H1 (cell line): ENCODE data around the gene OSBPL5. TPM values are rescaled to one million over a fixed set of nuclear protein-coding genes. Genes with fewer than 3 reads are reported as not detected.

Experiments used
- CTCF ChIA-PET: fragments of 300-600 bp; sonication (Branson Sonifier 250); formaldehyde crosslinking; loops from one replicate; lab custom pipeline; 2021; ENCODE audit not compliant: partially characterized antibody; lab: Charles Lee
- POLR2A ChIA-PET: fragments of 300-600 bp; sonication (Branson Sonifier 250); formaldehyde crosslinking; loops from one replicate; lab custom pipeline; 2021; ENCODE audit warnings: inconsistent platforms; ENCODE audit not compliant: partially characterized antibody; lab: Charles Lee
- DNase-seq, 2 experiments: peaks; one replicate each; pipeline versions ENCODE4 v3.0.0 to v3.0.0-alpha.2; 2010 to 2022; ENCODE audit warnings: low spot score in 2 of 2, low read depth in 1 of 2, mixed read lengths in 1 of 2
- FAIRE-seq: peaks from 2 replicates; lab custom pipeline; 2011; peaks lifted over from hg19 to GRCh38; lab: Jason Lieb, UNC
- H2AFZ ChIP-seq: 2 replicates; pipeline ENCODE4 v1.8.1; 2012; ENCODE audit warnings: low read length, inconsistent platforms
- H2AK5ac ChIP-seq: 2 replicates; pipeline ENCODE4 v1.6.1; 2013; ENCODE audit warnings: low read depth, low read length
- H2BK120ac ChIP-seq: replicated peaks from 2 replicates; pipeline ENCODE3; 2013; ENCODE audit warnings: low read depth, low read length, inconsistent platforms
- H2BK12ac ChIP-seq: 2 replicates; pipeline ENCODE4 v1.6.1; 2013; ENCODE audit warnings: low read depth, low read length
- H2BK15ac ChIP-seq: 2 replicates; pipeline ENCODE4 v1.6.1; 2013; ENCODE audit warnings: low read length
- H2BK20ac ChIP-seq: 2 replicates; pipeline ENCODE4 v1.6.1; 2013; ENCODE audit warnings: low read length
- H2BK5ac ChIP-seq: 2 replicates; pipeline ENCODE4 v1.6.1; 2013; ENCODE audit warnings: low read depth, low read length
- H3K14ac ChIP-seq: 2 replicates; pipeline ENCODE4 v1.6.1; 2013; ENCODE audit warnings: inconsistent platforms; ENCODE audit not compliant: insufficient read length
- H3K18ac ChIP-seq: 2 replicates; pipeline ENCODE4 v1.6.1; 2013; ENCODE audit warnings: low read length; ENCODE audit errors: extremely low read depth
- H3K23ac ChIP-seq: 2 replicates; pipeline ENCODE4 v1.6.1; 2013; ENCODE audit warnings: inconsistent platforms; ENCODE audit not compliant: insufficient read length
- H3K23me2 ChIP-seq: 2 replicates; pipeline ENCODE4 v1.6.1; 2013; ENCODE audit warnings: low read depth, low read length
- H3K27ac ChIP-seq: 2 replicates; pipeline ENCODE4 v1.6.1; 2011; ENCODE audit warnings: low read depth, low read length, inconsistent platforms
- H3K27me3 ChIP-seq, 4 experiments: replicated peaks in 1 of 4; 1 replicate in 1 of 4; 2 replicates in 3 of 4; pipeline versions ENCODE4 v1.6.1 to v1.8.1; 2011 to 2013; ENCODE audit warnings: low read length in 3 of 4, mild to moderate bottlenecking in 3 of 4, inconsistent platforms in 2 of 4, mixed read lengths in 2 of 4, moderate library complexity in 1 of 4; ENCODE audit not compliant: control insufficient read depth in 3 of 4, insufficient read depth in 3 of 4; ENCODE audit errors: extremely low read depth in 1 of 4
- H3K36me3 ChIP-seq, 4 experiments: 2 replicates each; pipeline versions ENCODE4 v1.6.1 to v1.8.1; 2011 to 2013; ENCODE audit warnings: mild to moderate bottlenecking in 4 of 4, low read length in 3 of 4, moderate library complexity in 2 of 4, control low read depth in 1 of 4, inconsistent platforms in 1 of 4; ENCODE audit not compliant: insufficient read depth in 4 of 4, control insufficient read depth in 2 of 4
- H3K4ac ChIP-seq: replicated peaks from 2 replicates; pipeline ENCODE3; 2013; ENCODE audit warnings: low read length, low read depth, mixed read lengths, inconsistent platforms; ENCODE audit not compliant: insufficient read length
- H3K4me1 ChIP-seq, 4 experiments: replicated peaks in 1 of 4; 1 replicate in 1 of 4; 2 replicates in 3 of 4; pipeline versions ENCODE4 v1.6.1 to v1.8.1; 2011 to 2013; ENCODE audit warnings: low read length in 3 of 4, inconsistent platforms in 2 of 4, mixed read lengths in 1 of 4; ENCODE audit not compliant: insufficient read depth in 4 of 4, control insufficient read depth in 3 of 4
- H3K4me2 ChIP-seq, 2 experiments: 2 replicates each; pipeline versions ENCODE4 v1.6.1 to v1.8.1; 2011 to 2013; ENCODE audit warnings: low read depth in 2 of 2, low read length in 2 of 2, control low read depth in 1 of 2, inconsistent platforms in 1 of 2, mild to moderate bottlenecking in 1 of 2; ENCODE audit not compliant: insufficient read depth in 1 of 2
- H3K4me3 ChIP-seq, 4 experiments: fragments of 200-600, 300-600 bp in 1 of 4; sonication (generic), shearing (Covaris generic), sonication (Bioruptor Twin) in 1 of 4; 2 replicates each; pipeline versions ENCODE4 v1.5.1 to v1.8.1; 2011 to 2016; ENCODE audit warnings: low read length in 4 of 4, low read depth in 3 of 4, control low read depth in 2 of 4, inconsistent platforms in 2 of 4, mild to moderate bottlenecking in 2 of 4, mixed read lengths in 1 of 4, moderate library complexity in 1 of 4; ENCODE audit not compliant: insufficient read depth in 2 of 4; ENCODE audit errors: extremely low read depth in 1 of 4
- H3K56ac ChIP-seq: replicated peaks from 2 replicates; pipeline ENCODE3; 2013; ENCODE audit warnings: low read depth, mild to moderate bottlenecking, mixed read lengths, low read length, inconsistent platforms; ENCODE audit not compliant: insufficient read length
- H3K79me1 ChIP-seq: 2 replicates; pipeline ENCODE4 v1.6.1; 2013; ENCODE audit warnings: low read depth, low read length, control low read depth
- H3K79me2 ChIP-seq, 2 experiments: 2 replicates each; pipeline versions ENCODE4 v1.6.1 to v1.8.1; 2012 to 2013; ENCODE audit warnings: low read length in 2 of 2, mild to moderate bottlenecking in 2 of 2, inconsistent platforms in 1 of 2; ENCODE audit not compliant: insufficient read depth in 2 of 2, control insufficient read depth in 1 of 2
- H3K9ac ChIP-seq, 4 experiments: replicated peaks in 1 of 4; 1 replicate in 1 of 4; 2 replicates in 3 of 4; pipeline versions ENCODE4 v1.6.1 to v1.8.1; 2011 to 2013; ENCODE audit warnings: low read depth in 3 of 4, low read length in 3 of 4, control low read depth in 2 of 4, mild to moderate bottlenecking in 2 of 4, moderate library complexity in 2 of 4, inconsistent platforms in 1 of 4; ENCODE audit errors: extremely low read depth in 1 of 4
- H3K9me3 ChIP-seq, 2 experiments: 2 replicates each; pipeline versions ENCODE4 v1.6.1 to v1.8.1; 2012 to 2013; ENCODE audit warnings: mild to moderate bottlenecking in 2 of 2, moderate library complexity in 2 of 2, control low read depth in 1 of 2, inconsistent platforms in 1 of 2, low read depth in 1 of 2, low read length in 1 of 2, mixed read lengths in 1 of 2; ENCODE audit not compliant: insufficient read depth in 2 of 2
- H4K20me1 ChIP-seq, 2 experiments: replicated peaks in 1 of 2; 2 replicates each; pipeline versions ENCODE3 to v1.8.1; 2011 to 2013; ENCODE audit warnings: inconsistent platforms in 2 of 2, low read length in 2 of 2, mild to moderate bottlenecking in 1 of 2; ENCODE audit not compliant: insufficient read depth in 2 of 2, control insufficient read depth in 1 of 2
- H4K5ac ChIP-seq: 2 replicates; pipeline ENCODE4 v1.6.1; 2013; ENCODE audit warnings: low read length, low read depth, mixed read lengths, inconsistent platforms; ENCODE audit not compliant: insufficient read length
- H4K8ac ChIP-seq: 2 replicates; pipeline ENCODE4 v1.8.0; 2013; ENCODE audit warnings: mild to moderate bottlenecking, moderate library complexity, low read length, inconsistent platforms; ENCODE audit not compliant: insufficient read depth; ENCODE audit errors: extremely low read depth
- H4K91ac ChIP-seq: replicated peaks from 2 replicates; pipeline ENCODE3; 2013; ENCODE audit warnings: low read length, mixed read lengths, inconsistent platforms; ENCODE audit not compliant: insufficient read length
- ASH2L ChIP-seq: fragments of 200-600, 300-600 bp; sonication (generic); IDR thresholded peaks from one replicate; pipeline ENCODE4 v1.7.1; 2017; ENCODE audit warnings: low read length
- ATF3 ChIP-seq: IDR thresholded peaks from 2 replicates; pipeline ENCODE4 v1.6.1; 2011; ENCODE audit warnings: low read depth, mild to moderate bottlenecking, low read length; ENCODE audit not compliant: insufficient read depth
- BRCA1 ChIP-seq: IDR thresholded peaks from 2 replicates; pipeline ENCODE4 v1.6.1; 2012; ENCODE audit warnings: low read depth, low read length, improper control_type of control experiment
- CHD1 ChIP-seq: IDR thresholded peaks from 2 replicates; pipeline ENCODE4 v1.6.1; 2012; ENCODE audit warnings: low read depth, low read length, improper control_type of control experiment
- E2F6 ChIP-seq: IDR thresholded peaks from 2 replicates; pipeline ENCODE4 v1.6.1; 2012; ENCODE audit warnings: inconsistent platforms
- KDM5A ChIP-seq: fragments of 200-600 bp; IDR thresholded peaks from 2 replicates; pipeline ENCODE4 v1.7.1; 2012; ENCODE audit warnings: mild to moderate bottlenecking, low read length, inconsistent platforms, mixed read lengths
- MAFK ChIP-seq: IDR thresholded peaks from 2 replicates; pipeline ENCODE4 v1.6.1; 2012; ENCODE audit warnings: low read depth, mild to moderate bottlenecking, improper control_type of control experiment, low read length
- POU5F1 ChIP-seq: IDR thresholded peaks from 2 replicates; pipeline ENCODE4 v1.6.1; 2011; ENCODE audit warnings: low read depth, mild to moderate bottlenecking, low read length, moderate library complexity
- RAD21 ChIP-seq, 2 experiments: IDR thresholded peaks in 1 of 2; conservative IDR thresholded peaks in 1 of 2; 2 replicates each; pipeline ENCODE4 v1.6.1; 2011; ENCODE audit warnings: low read depth in 2 of 2, low read length in 2 of 2, improper control_type of control experiment in 1 of 2, inconsistent platforms in 1 of 2, mild to moderate bottlenecking in 1 of 2, moderate library complexity in 1 of 2
- SIRT6 ChIP-seq: IDR thresholded peaks from one replicate; pipeline ENCODE4 v1.7.1; 2012; ENCODE audit warnings: low read length, inconsistent platforms
- TBP ChIP-seq: IDR thresholded peaks from 2 replicates; pipeline ENCODE4 v1.6.1; 2011; ENCODE audit warnings: low read depth, low read length, improper control_type of control experiment
- TCF12 ChIP-seq: IDR thresholded peaks from 2 replicates; pipeline ENCODE4 v1.6.1; 2011; ENCODE audit warnings: low read depth, mild to moderate bottlenecking, low read length
- WGBS, 2 experiments: shearing (Covaris generic) in 1 of 2; methylation state at CpG; one replicate each; pipeline versions ENCODE4 v1.1.6 to v1.1.7; 2013 to 2015; ENCODE audit warnings: low lambda C conversion rate in 2 of 2, mixed read lengths in 2 of 2, inconsistent platforms in 1 of 2, low coverage in 1 of 2, missing lambda C conversion rate in 1 of 2; ENCODE audit not compliant: insufficient replicate concordance in 2 of 2, insufficient coverage in 1 of 2, insufficient read length in 1 of 2; ENCODE audit errors: extremely low coverage in 1 of 2, missing lambda C conversion rate in 1 of 2; 5-methylcytosine and 5-hydroxymethylcytosine counted together
- polyA plus RNA-seq, 7 experiments: library from polyadenylated mRNA; depleted of rRNA in 3 of 7; stranded (reverse) in 5 of 7; unstranded in 2 of 7; fragments of >200 nt in 5 of 7; fragments of 200-250 nt in 2 of 7; gene quantifications; 1 replicate in 5 of 7; 2 replicates in 1 of 7; 4 replicates in 1 of 7; pipeline versions ENCODE4 v1.2.1 to v1.2.3, GENCODE V29; 2011 to 2013; ENCODE audit warnings: missing spikeins in 2 of 7, mixed read lengths in 2 of 7
- total RNA-seq: library from RNA; stranded (reverse); fragmentation: NEBNext Ultra II Directional; extraction: Animal tissue kit (Norgen Biotek cat#: 25700); gene quantifications from 2 replicates; pipeline ENCODE4 v1.2.1, GENCODE V29; 2021

The OSBPL5 gene
- total and polyA plus RNA-seq, 2 of the 8 experiments (the other 6 are each of a cell fraction or from before 2014, with no cell fraction given): 3.4 to 9.9 TPM

GRCh38 chr11:3177931-3178330 is 12.8 kb upstream of the OSBPL5 start:
- DNase-seq: no peak
- Histone ChIP-seq H2AFZ (no peak overlapping the region), H3K4me2 (no peak overlapping the region), H3K36me3 (no peaks in the 10 kb centered on the region; a peak in 1 of 8 replicates), H2BK120ac (no peak overlapping the region), H3K14ac (no peak overlapping the region), H2BK20ac (no peak overlapping the region), H3K27me3 (no peaks in the 10 kb centered on the region), H3K79me2 (no peaks in the 10 kb centered on the region), H3K56ac (no peak overlapping the region), H3K9ac (no peak overlapping the region), H3K4me3 (no peak overlapping the region), H4K5ac (no peak overlapping the region), H3K27ac (no peak overlapping the region), H3K4ac (no peak overlapping the region), H2BK15ac (no peak overlapping the region), H3K79me1 (no peaks in the 10 kb centered on the region), H3K18ac (no peak overlapping the region), H4K20me1 (peaks cover 0 to 6% of the 10 kb centered on the region in 2 experiments), H2BK5ac (no peak overlapping the region), H3K4me1 (no peaks in the 10 kb centered on the region), H3K9me3 (0 out of 4 replicates have a peak, but pooled peaks cover 0 to 4% of the 10 kb centered on the region in 2 experiments), H2AK5ac (no peak overlapping the region), H3K23me2 (peaks cover 12% of the 10 kb centered on the region; the same call in 1 of the 2 replicates), H3K23ac (no peak overlapping the region), H4K8ac (no peak overlapping the region), H2BK12ac (no peak overlapping the region), H4K91ac (no peak overlapping the region)
- TF ChIP-seq MAFK (no peak), ATF3 (no peak), KDM5A (no peak), TCF12 (no peak), RAD21 (IDR thresholded peaks at IDR 0.05 in 1 of 2, conservative IDR thresholded peaks at IDR 0.05 in 1 of 2; ENCODE audit: low read depth in 2 of 2, low read length in 2 of 2) (no peak), E2F6 (no peak), BRCA1 (no peak), ASH2L (no peak), TBP (no peak), SIRT6 (no peak), POU5F1 (no peak), CHD1 (no peak)
- CTCF ChIA-PET: interaction anchor here (1.0 to 1.1 kb wide), 2 partner anchors 17 to 28 kb away, joined by 3 read pairs; no protein-coding TSS in a partner anchor
- WGBS, 2 experiments: 81% methylated on average over 2 of the region's 2 CpGs; no CpG with 5 or more reads in 1 of the 2 experiments
- FAIRE-seq: no peak
- POLR2A ChIA-PET: interaction anchor here (1.2 kb wide), 1 partner anchor 9 kb away, joined by 3 read pairs; no protein-coding TSS in a partner anchor
